ENCODE data around the gene COL5A3. TPM values are rescaled to one million over a fixed set of nuclear protein-coding genes. Genes with fewer than 3 reads are reported as not detected.

Gene COL5A3
- total and polyA plus RNA-seq, 2 donors = 1.6 to 10.7 TPM

DNA sequence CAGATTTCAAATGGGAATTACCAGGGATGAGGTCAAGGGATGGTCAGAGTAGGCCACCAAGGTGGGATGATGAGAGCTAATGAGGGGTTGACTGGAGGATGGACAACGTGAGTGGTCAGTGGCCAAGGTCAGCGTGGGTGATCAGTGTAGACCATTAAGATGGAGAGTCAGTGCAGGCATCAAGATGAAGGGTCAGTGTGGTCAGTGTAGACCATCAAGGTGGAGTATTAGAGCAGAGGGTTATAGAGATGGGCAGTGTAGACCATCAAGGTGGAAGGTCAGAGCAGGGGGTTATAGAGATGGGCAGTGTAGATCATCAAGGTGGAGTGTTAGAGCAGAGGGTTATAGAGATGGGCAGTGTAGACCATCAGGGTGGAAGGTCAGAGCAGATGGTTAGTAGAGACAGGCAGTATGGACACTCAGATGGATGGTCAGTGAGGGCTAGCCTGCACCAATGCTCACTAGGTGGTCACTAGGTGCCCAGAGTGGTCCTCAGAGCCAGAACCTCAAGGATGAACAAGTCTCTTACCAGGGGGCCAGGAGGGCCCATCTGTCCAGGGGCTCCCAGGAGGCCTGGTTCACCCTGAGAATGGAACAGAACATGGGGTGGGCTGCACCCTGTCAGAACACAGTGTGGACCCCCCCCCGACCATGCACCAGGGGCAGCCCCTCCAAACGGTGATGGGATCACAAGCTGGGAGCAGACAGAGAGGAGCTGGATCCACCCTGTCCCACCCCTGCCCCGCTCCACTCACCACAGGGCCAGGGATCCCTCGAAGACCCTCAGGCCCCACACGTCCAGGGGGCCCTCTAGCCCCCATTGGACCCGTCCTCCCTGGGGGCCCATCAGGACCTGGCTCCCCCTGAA is 41.2 kb downstream of the COL5A3 start:
- DNase-seq (ENCODE audit: low read depth in 6 of 9, low spot score in 9 of 9) = no peak
- Histone ChIP-seq H3K36me3 (ENCODE audit: control insufficient read depth in 2 of 2, insufficient read depth in 2 of 2, low read length in 1 of 2) (no peaks in the 10 kb centered on the region), H3K4me3 (ENCODE audit: low read length in 2 of 2) (no peak overlapping the region), H3K9me3 (ENCODE audit: control insufficient read depth in 2 of 2, insufficient read depth in 1 of 2, low read length in 1 of 2) (no peaks in the 10 kb centered on the region), H3K4me1 (ENCODE audit: control insufficient read depth in 2 of 2, insufficient read depth in 2 of 2, low read length in 2 of 2) (no peaks in the 10 kb centered on the region), H3K27me3 (ENCODE audit: control insufficient read depth in 2 of 2, insufficient read depth in 1 of 2, low read length in 1 of 2) (peaks cover 10 to 37% of the 10 kb centered on the region in 2 donors), H3K27ac (ENCODE audit: low read depth in 1 of 2, low read length in 1 of 2) (no peak overlapping the region)
- 86% methylated on average over 8 of the region's 8 CpGs for WGBS

DNA sequence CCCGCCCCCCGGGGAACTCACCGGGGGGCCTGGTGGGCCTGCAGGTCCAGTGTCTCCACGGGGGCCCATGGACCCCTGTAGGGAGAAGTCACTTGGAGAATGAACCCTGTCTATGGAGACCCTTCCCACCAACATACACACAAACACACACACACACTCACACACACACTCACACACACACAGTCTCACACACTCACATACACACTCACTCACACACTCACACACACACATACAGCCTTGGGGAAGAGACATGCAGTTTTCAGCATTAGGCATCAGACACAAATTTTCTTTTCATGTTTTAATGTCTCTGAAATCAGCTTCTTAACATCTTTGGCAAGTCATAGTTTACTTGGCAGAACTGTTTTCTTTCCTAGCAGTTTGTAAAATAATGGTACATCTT is 43.0 kb downstream of the COL5A3 start:
- 70% methylated on average over 4 of the region's 4 CpGs for WGBS
- no peaks in the 10 kb centered on the region for H3K4me1 ChIP-seq (ENCODE audit: control insufficient read depth in 2 of 2, insufficient read depth in 2 of 2, low read length in 2 of 2)
- DNase-seq (ENCODE audit: low read depth in 6 of 9, low spot score in 9 of 9) = no peak
- peaks cover 10 to 37% of the 10 kb centered on the region in 2 donors for H3K27me3 ChIP-seq (ENCODE audit: control insufficient read depth in 2 of 2, insufficient read depth in 1 of 2, low read length in 1 of 2)
- H3K27ac ChIP-seq (ENCODE audit: low read depth in 1 of 2, low read length in 1 of 2) = no peak overlapping the region
- H3K9me3 ChIP-seq (ENCODE audit: control insufficient read depth in 2 of 2, insufficient read depth in 1 of 2, low read length in 1 of 2) = no peaks in the 10 kb centered on the region
- H3K36me3 ChIP-seq (ENCODE audit: control insufficient read depth in 2 of 2, insufficient read depth in 2 of 2, low read length in 1 of 2) = no peaks in the 10 kb centered on the region
- no peak overlapping the region for H3K4me3 ChIP-seq (ENCODE audit: low read length in 2 of 2)

DNA sequence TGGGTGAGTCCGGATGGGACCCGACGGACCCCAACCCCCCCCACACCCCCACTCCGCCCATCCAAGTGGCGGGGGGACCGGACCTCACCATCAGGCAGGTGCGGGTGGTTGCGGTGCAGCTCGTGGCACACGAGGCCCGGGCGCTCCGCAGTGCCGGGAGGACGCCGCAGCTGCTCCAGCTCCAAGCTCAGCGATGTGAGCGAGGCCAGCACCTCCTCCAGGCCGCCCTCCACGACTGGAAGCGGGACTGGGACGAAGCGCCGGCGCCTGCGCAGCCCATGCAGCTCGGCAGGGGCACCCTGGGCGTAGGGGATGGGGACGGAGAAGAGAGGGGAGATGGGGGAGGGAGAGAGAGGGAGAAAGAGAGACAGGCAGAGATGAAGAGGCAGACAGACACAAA is 43.9 kb downstream of the COL5A3 start:
- Histone ChIP-seq H3K9me3 (ENCODE audit: control insufficient read depth in 2 of 2, insufficient read depth in 1 of 2, low read length in 1 of 2) (no peaks in the 10 kb centered on the region), H3K36me3 (ENCODE audit: control insufficient read depth in 2 of 2, insufficient read depth in 2 of 2, low read length in 1 of 2) (no peaks in the 10 kb centered on the region), H3K27me3 (ENCODE audit: control insufficient read depth in 2 of 2, insufficient read depth in 1 of 2, low read length in 1 of 2) (peaks cover 10 to 37% of the 10 kb centered on the region in 2 donors)

DNA sequence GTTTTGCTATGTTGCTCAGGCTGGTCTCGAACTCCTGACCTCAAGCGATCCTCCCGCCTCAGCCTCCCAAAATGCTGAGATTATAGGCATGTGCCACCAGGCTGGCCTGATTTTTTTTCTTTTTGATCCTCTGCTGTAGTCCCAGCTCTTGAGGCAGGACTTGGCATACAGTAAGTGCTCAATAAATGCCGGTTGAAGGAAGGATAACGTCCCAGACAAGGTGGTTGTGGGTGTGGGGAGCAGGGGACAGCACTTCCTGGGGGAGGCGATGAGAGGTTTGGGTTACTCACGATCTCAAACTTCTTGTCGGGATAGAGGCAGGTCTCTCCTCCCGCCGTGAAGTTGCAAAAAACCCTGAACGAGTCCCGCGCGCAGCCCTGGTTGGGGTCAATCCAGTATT is 44.3 kb downstream of the COL5A3 start:
- no peak overlapping the region for H3K27ac ChIP-seq (ENCODE audit: low read depth in 1 of 2, low read length in 1 of 2)
- no peak for DNase-seq (ENCODE audit: low read depth in 6 of 9, low spot score in 9 of 9)
- H3K4me1 ChIP-seq (ENCODE audit: control insufficient read depth in 2 of 2, insufficient read depth in 2 of 2, low read length in 2 of 2) = no peaks in the 10 kb centered on the region
- peaks cover 10 to 37% of the 10 kb centered on the region in 2 donors for H3K27me3 ChIP-seq (ENCODE audit: control insufficient read depth in 2 of 2, insufficient read depth in 1 of 2, low read length in 1 of 2)
- WGBS = 36% methylated on average over 14 of the region's 14 CpGs
- H3K36me3 ChIP-seq (ENCODE audit: control insufficient read depth in 2 of 2, insufficient read depth in 2 of 2, low read length in 1 of 2) = no peaks in the 10 kb centered on the region
- H3K9me3 ChIP-seq (ENCODE audit: control insufficient read depth in 2 of 2, insufficient read depth in 1 of 2, low read length in 1 of 2) = no peaks in the 10 kb centered on the region
- H3K4me3 ChIP-seq (ENCODE audit: low read length in 2 of 2) = no peak overlapping the region

More for the DNA sequence above, 43.9 kb downstream of the COL5A3 start:
- Histone ChIP-seq H3K4me3 (ENCODE audit: low read length in 2 of 2) (no peak overlapping the region), H3K4me1 (ENCODE audit: control insufficient read depth in 2 of 2, insufficient read depth in 2 of 2, low read length in 2 of 2) (no peaks in the 10 kb centered on the region), H3K27ac (ENCODE audit: low read depth in 1 of 2, low read length in 1 of 2) (no peak overlapping the region)
- no peak for DNase-seq (ENCODE audit: low read depth in 6 of 9, low spot score in 9 of 9)
- 11% methylated on average over 29 of the region's 29 CpGs for WGBS

DNA sequence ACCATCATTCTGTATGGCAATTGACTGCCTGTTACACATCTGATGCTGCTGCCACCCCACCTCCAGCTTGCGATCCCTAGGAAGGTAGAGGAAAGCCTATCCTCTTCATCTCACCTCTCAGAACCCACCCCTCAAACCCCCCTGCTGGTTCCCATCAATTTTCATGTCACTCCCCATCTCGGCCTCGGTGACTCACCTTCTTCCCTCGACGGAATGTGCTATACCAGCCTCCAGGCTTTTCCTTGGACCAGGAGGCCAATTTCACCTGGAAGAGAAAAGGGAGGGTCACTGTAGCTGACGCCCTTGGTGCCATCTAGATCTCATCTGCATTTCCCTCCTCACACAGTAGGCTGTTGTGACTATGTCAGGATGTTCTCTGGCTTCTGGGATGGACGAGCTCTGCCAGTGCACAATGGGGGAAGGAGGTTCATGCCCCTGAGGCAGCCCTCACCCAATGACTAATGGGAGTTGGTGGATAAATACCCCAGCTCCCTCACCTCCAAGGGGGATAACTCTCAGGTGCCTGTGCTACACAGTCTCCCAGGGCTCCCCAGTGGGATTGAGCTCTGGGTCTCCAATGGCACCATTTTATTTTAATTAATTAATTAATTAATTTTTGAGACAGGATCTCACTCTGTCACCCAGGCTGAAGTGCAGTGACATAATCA is 47.5 kb downstream of the COL5A3 start:
- no peaks in the 10 kb centered on the region for H3K36me3 ChIP-seq (ENCODE audit: control insufficient read depth in 2 of 2, insufficient read depth in 2 of 2, low read length in 1 of 2)
- no peaks in the 10 kb centered on the region for H3K4me1 ChIP-seq (ENCODE audit: control insufficient read depth in 2 of 2, insufficient read depth in 2 of 2, low read length in 2 of 2)
- no peak for DNase-seq (ENCODE audit: low read depth in 6 of 9, low spot score in 9 of 9)
- no peak overlapping the region for H3K4me3 ChIP-seq (ENCODE audit: low read length in 2 of 2)
- no peaks in the 10 kb centered on the region for H3K9me3 ChIP-seq (ENCODE audit: control insufficient read depth in 2 of 2, insufficient read depth in 1 of 2, low read length in 1 of 2)
- no peak overlapping the region for H3K27ac ChIP-seq (ENCODE audit: low read depth in 1 of 2, low read length in 1 of 2)
- 49% methylated on average over 7 of the region's 7 CpGs for WGBS
- H3K27me3 ChIP-seq (ENCODE audit: control insufficient read depth in 2 of 2, insufficient read depth in 1 of 2, low read length in 1 of 2) = peaks cover 10 to 35% of the 10 kb centered on the region in 2 donors

DNA sequence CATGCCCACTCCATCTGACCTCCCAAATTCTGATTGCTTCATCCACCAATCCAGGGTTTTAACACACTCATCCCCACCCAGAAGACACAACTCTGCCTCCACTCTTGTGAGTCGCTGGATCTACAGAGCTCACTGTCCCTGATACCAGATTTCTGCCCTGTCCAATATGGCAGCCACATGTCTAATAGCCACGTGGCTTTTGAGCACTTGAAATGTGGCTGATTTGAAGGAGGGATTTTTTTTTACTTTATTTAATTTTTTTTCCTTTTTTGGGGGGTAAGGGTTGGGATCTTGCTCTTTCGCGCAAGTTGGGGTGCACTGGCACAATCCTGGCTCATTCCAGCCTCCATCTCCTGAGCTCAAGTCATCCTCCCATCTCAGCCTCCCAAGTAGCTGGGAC is 49.2 kb downstream of the COL5A3 start:
- H3K4me3 ChIP-seq (ENCODE audit: low read length in 2 of 2) = no peak overlapping the region
- 87% methylated on average over 4 of the region's 4 CpGs for WGBS
- H3K36me3 ChIP-seq (ENCODE audit: control insufficient read depth in 2 of 2, insufficient read depth in 2 of 2, low read length in 1 of 2) = no peaks in the 10 kb centered on the region
- H3K4me1 ChIP-seq (ENCODE audit: control insufficient read depth in 2 of 2, insufficient read depth in 2 of 2, low read length in 2 of 2) = no peaks in the 10 kb centered on the region
- H3K27ac ChIP-seq (ENCODE audit: low read depth in 1 of 2, low read length in 1 of 2) = no peak overlapping the region
- peaks cover 2 to 19% of the 10 kb centered on the region in 2 donors for H3K27me3 ChIP-seq (ENCODE audit: control insufficient read depth in 2 of 2, insufficient read depth in 1 of 2, low read length in 1 of 2)
- H3K9me3 ChIP-seq (ENCODE audit: control insufficient read depth in 2 of 2, insufficient read depth in 1 of 2, low read length in 1 of 2) = no peaks in the 10 kb centered on the region
- DNase-seq (ENCODE audit: low read depth in 6 of 9, low spot score in 9 of 9) = no peak

DNA sequence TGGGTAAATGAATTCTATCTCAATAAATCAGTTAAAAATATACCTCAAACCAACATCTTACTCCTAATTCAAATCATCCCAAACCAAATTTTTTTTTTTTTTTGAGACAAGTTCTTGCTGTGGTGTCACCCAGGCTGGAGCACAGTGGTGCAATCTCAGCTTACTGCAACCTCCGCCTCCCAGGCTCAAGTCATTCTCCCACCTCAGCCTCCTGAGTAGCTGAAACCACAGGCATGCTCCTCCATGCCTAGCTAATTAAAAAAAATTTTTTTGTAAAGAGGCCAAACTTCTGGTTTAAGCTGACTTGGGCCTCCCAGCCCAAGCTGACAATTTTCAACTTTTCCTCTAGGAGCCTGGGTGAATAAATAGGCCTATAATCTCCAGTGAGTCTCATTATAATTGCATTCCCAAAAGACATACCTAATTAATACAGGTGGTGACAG is 51.9 kb downstream of the COL5A3 start:
- peaks cover 0 to 8% of the 10 kb centered on the region in 2 donors for H3K27me3 ChIP-seq (ENCODE audit: control insufficient read depth in 2 of 2, insufficient read depth in 1 of 2, low read length in 1 of 2)
- no peaks in the 10 kb centered on the region for H3K4me1 ChIP-seq (ENCODE audit: control insufficient read depth in 2 of 2, insufficient read depth in 2 of 2, low read length in 2 of 2)
- 98% methylated on average over 1 of the region's 1 CpG for WGBS
- no peak overlapping the region for H3K4me3 ChIP-seq (ENCODE audit: low read length in 2 of 2)
- no peak for DNase-seq (ENCODE audit: low read depth in 6 of 9, low spot score in 9 of 9)
- no peaks in the 10 kb centered on the region for H3K36me3 ChIP-seq (ENCODE audit: control insufficient read depth in 2 of 2, insufficient read depth in 2 of 2, low read length in 1 of 2)
- no peaks in the 10 kb centered on the region for H3K9me3 ChIP-seq (ENCODE audit: control insufficient read depth in 2 of 2, insufficient read depth in 1 of 2, low read length in 1 of 2)
- H3K27ac ChIP-seq (ENCODE audit: low read depth in 1 of 2, low read length in 1 of 2) = no peak overlapping the region

DNA sequence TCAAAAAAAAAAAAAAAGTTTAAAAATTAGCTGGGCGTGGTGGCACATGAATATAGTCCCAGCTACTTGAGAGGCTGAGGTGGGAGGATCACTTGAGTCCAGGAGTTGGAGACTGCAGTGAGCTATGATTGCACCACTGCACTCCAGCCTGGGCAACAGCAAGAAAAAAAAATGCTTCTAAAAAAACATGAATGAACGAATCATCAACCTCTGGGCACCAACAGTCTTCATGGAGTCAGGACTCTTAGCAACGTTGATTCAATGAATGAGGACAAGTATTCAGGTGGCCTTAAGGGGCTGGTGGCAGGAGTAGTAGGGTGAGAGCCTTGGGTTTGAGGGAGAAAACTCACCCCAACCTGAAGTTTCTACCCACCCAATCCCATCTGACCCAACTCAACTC is 53.3 kb downstream of the COL5A3 start:
- Histone ChIP-seq H3K27me3 (ENCODE audit: control insufficient read depth in 2 of 2, insufficient read depth in 1 of 2, low read length in 1 of 2) (peaks cover 0 to 8% of the 10 kb centered on the region in 2 donors), H3K36me3 (ENCODE audit: control insufficient read depth in 2 of 2, insufficient read depth in 2 of 2, low read length in 1 of 2) (no peaks in the 10 kb centered on the region), H3K9me3 (ENCODE audit: control insufficient read depth in 2 of 2, insufficient read depth in 1 of 2, low read length in 1 of 2) (no peaks in the 10 kb centered on the region), H3K4me3 (ENCODE audit: low read length in 2 of 2) (no peak overlapping the region), H3K4me1 (ENCODE audit: control insufficient read depth in 2 of 2, insufficient read depth in 2 of 2, low read length in 2 of 2) (no peaks in the 10 kb centered on the region), H3K27ac (ENCODE audit: low read depth in 1 of 2, low read length in 1 of 2) (no peak overlapping the region)
- DNase-seq (ENCODE audit: low read depth in 6 of 9, low spot score in 9 of 9) = no peak
- 89% methylated on average over 3 of the region's 3 CpGs for WGBS

DNA sequence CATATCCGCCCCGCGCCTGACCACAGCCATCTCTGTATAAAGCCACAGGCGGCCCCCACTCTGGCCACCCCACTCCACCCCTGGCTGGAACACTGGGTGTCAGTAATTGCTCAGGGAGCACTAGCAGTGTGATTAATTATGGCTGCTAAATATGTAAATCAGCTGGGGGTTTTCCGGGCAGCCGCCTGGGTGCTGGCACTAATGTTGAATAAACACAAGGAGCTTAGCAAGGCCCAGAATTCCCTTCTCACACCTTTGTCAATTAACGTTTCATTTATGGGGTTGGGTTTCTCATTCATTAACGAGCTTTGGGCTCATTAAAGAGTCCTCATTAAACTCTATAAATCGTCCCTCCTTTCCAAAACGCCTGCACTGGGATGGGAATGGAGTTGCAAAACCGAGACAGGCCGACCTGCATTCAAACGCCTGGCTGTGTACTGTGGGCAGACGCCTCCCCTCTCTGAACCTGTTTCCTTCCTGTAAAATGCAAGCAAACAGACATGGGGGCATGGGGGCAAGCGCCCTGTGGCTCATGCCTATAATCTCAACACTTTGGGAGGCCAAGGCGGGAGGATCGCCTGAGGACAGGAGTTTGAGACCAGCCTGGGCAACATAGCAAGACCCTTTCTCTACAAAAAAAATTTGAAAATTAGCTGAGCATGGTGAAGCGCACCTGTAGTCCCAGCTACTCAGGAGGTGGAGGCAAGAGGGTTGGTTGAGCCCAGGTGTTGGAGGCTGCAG is 56.3 kb downstream of the COL5A3 start:
- H3K9me3 ChIP-seq (ENCODE audit: control insufficient read depth in 2 of 2, insufficient read depth in 1 of 2, low read length in 1 of 2) = no peaks in the 10 kb centered on the region
- H3K4me3 ChIP-seq (ENCODE audit: low read length in 2 of 2) = no peak overlapping the region
- 81% methylated on average over 18 of the region's 18 CpGs for whole genome bisulfite sequencing
- no peaks in the 10 kb centered on the region for H3K36me3 ChIP-seq (ENCODE audit: control insufficient read depth in 2 of 2, insufficient read depth in 2 of 2, low read length in 1 of 2)
- no peaks in the 10 kb centered on the region for H3K27me3 ChIP-seq (ENCODE audit: control insufficient read depth in 2 of 2, insufficient read depth in 1 of 2, low read length in 1 of 2)
- H3K4me1 ChIP-seq (ENCODE audit: control insufficient read depth in 2 of 2, insufficient read depth in 2 of 2, low read length in 2 of 2) = no peaks in the 10 kb centered on the region
- no peak for DNase-seq (ENCODE audit: low read depth in 6 of 9, low spot score in 9 of 9)
- H3K27ac ChIP-seq (ENCODE audit: low read depth in 1 of 2, low read length in 1 of 2) = no peak overlapping the region
